Measurements from ENCODE around the gene ADAMTSL5. TPM values are rescaled to one million over a fixed set of nuclear protein-coding genes. Genes with fewer than 3 reads are reported as not detected.

Gene ADAMTSL5
- total and polyA plus RNA-seq, 3 experiments from 2014 or later, result 1.0 to 2.7 (median 2.3) TPM

Other genes with a start within 250 kb of the ADAMTSL5 start
- gene CIRBP, start 243.7 kb downstream of the ADAMTSL5 start, total RNA-seq, result 100 to 1,000 TPM; 253 to 258 TPM
- gene CIRBP, start 243.7 kb downstream of the ADAMTSL5 start, polyA plus RNA-seq, result 238 TPM
- gene FAM174C, start 237.5 kb downstream of the ADAMTSL5 start, total RNA-seq, result 100 to 1,000 TPM; 113 TPM
- 100 TPM for gene FAM174C, start 237.5 kb downstream of the ADAMTSL5 start, polyA plus RNA-seq
- gene EFNA2, start 227.1 kb downstream of the ADAMTSL5 start, total RNA-seq, result not detected
- not detected for gene EFNA2, start 227.1 kb downstream of the ADAMTSL5 start, polyA plus RNA-seq
- gene NDUFS7, start 129.1 kb downstream of the ADAMTSL5 start, total RNA-seq, result 100 to 1,000 TPM; 102 to 104 TPM
- gene NDUFS7, start 129.1 kb downstream of the ADAMTSL5 start, polyA plus RNA-seq, result 207 TPM
- 10 to 100 TPM; 29.0 to 29.5 TPM for gene GAMT, start 111.5 kb downstream of the ADAMTSL5 start, total RNA-seq
- gene GAMT, start 111.5 kb downstream of the ADAMTSL5 start, polyA plus RNA-seq, result 20.4 TPM
- 100 to 1,000 TPM; 253 TPM for gene DAZAP1, start 105.4 kb downstream of the ADAMTSL5 start, total RNA-seq
- gene DAZAP1, start 105.4 kb downstream of the ADAMTSL5 start, polyA plus RNA-seq, result 7.7 TPM
- 1,000 to 10,000 TPM; 1,485 to 1,540 TPM for gene RPS15, start 74.6 kb downstream of the ADAMTSL5 start, total RNA-seq
- 2,756 TPM for gene RPS15, start 74.6 kb downstream of the ADAMTSL5 start, polyA plus RNA-seq
- under 1 TPM; 0.09 to 0.11 TPM for gene APC2, start 62.9 kb downstream of the ADAMTSL5 start, total RNA-seq
- not detected for gene APC2, start 62.9 kb downstream of the ADAMTSL5 start, polyA plus RNA-seq
- 10 to 100 TPM; 36.9 to 41.4 TPM for gene C19orf25, start 33.8 kb downstream of the ADAMTSL5 start, total RNA-seq
- 56.7 TPM for gene C19orf25, start 33.8 kb downstream of the ADAMTSL5 start, polyA plus RNA-seq
- 1 to 10 TPM; 1.0 to 1.3 TPM for gene PCSK4, start 22.7 kb downstream of the ADAMTSL5 start, total RNA-seq
- 1.0 TPM for gene PCSK4, start 22.7 kb downstream of the ADAMTSL5 start, polyA plus RNA-seq
- 1 to 10 TPM; 1.8 to 2.0 TPM for gene REEP6, start 21.8 kb downstream of the ADAMTSL5 start, total RNA-seq
- gene REEP6, start 21.8 kb downstream of the ADAMTSL5 start, polyA plus RNA-seq, result 4.5 TPM
- gene PLK5, start 11.1 kb upstream of the ADAMTSL5 start, total RNA-seq, result not detected
- not detected for gene PLK5, start 11.1 kb upstream of the ADAMTSL5 start, polyA plus RNA-seq
- gene MEX3D, start 55.3 kb upstream of the ADAMTSL5 start, total RNA-seq, result 10 to 100 TPM; 10.8 TPM
- not detected for gene MEX3D, start 55.3 kb upstream of the ADAMTSL5 start, polyA plus RNA-seq
- 100 to 1,000 TPM; 127 to 138 TPM for gene MBD3, start 79.8 kb upstream of the ADAMTSL5 start, total RNA-seq
- 13.7 TPM for gene MBD3, start 79.8 kb upstream of the ADAMTSL5 start, polyA plus RNA-seq
- 100 to 1,000 TPM; 239 to 266 TPM for gene UQCR11, start 92.4 kb upstream of the ADAMTSL5 start, total RNA-seq
- gene UQCR11, start 92.4 kb upstream of the ADAMTSL5 start, polyA plus RNA-seq, result 613 TPM
- 10 to 100 TPM; 96.0 to 97.0 TPM for gene TCF3, start 139.6 kb upstream of the ADAMTSL5 start, total RNA-seq
- gene TCF3, start 139.6 kb upstream of the ADAMTSL5 start, polyA plus RNA-seq, result 13.3 TPM
- not detected for gene ONECUT3, start 240.5 kb upstream of the ADAMTSL5 start, total RNA-seq
- gene ONECUT3, start 240.5 kb upstream of the ADAMTSL5 start, polyA plus RNA-seq, result not detected

All from CD8-positive, alpha-beta memory T cell (primary cell).